GM12891 (cell line): ENCODE results near the gene GRIK1.

Experiments
- PAX5 ChIP-seq: IDR thresholded peaks from 2 replicates; pipeline ENCODE4 v1.6.1; 2011; ENCODE audit warnings: low read length, moderate library complexity, mild to moderate bottlenecking; ENCODE audit not compliant: insufficient read depth, severe bottlenecking
- POLR2A ChIP-seq: IDR thresholded peaks from 2 replicates; pipeline ENCODE4 v1.6.1; 2011; ENCODE audit warnings: low read depth, low read length, control low read depth
- POLR2AphosphoS5 ChIP-seq: IDR thresholded peaks from 2 replicates; pipeline ENCODE4 v1.6.1; 2011; ENCODE audit warnings: low read depth, low read length, control low read depth
- POU2F2 ChIP-seq: IDR thresholded peaks from 2 replicates; pipeline ENCODE4 v1.6.1; 2011; ENCODE audit warnings: low read depth, mild to moderate bottlenecking, control low read depth, low read length, moderate library complexity
- SPI1 ChIP-seq: IDR thresholded peaks from 2 replicates; pipeline ENCODE4 v1.6.1; 2011; ENCODE audit warnings: low read depth, low read length, control low read depth
- TAF1 ChIP-seq: IDR thresholded peaks from 2 replicates; pipeline ENCODE4 v1.6.1; 2011; ENCODE audit warnings: low read depth, low read length, control low read depth

- no peak for TF ChIP-seq POLR2A
- no peak for TF ChIP-seq TAF1
- no peak for TF ChIP-seq PAX5
- TF ChIP-seq SPI1, result no peak
- no peak for TF ChIP-seq POLR2AphosphoS5
- no peak for TF ChIP-seq POU2F2
These were observed 141.0 kb downstream of the GRIK1 start for GRCh38 chr21:29798840-29799239.
